Activated CD4-positive, alpha-beta T cell treated with anti-CD3 and anti-CD28 coated beads for 1 hour (primary cell): ENCODE results near the gene SLC8B1.

ENCODE experiments used
- DNase-seq: peaks from one replicate; pipeline ENCODE4 v3.0.0-alpha.2; 2020

SLC8B1 gene

GRCh38 chr12:113267621-113268020 lies 67.3 kb downstream of the SLC8B1 start:
- no peak for DNase-seq

- no peak for DNase-seq
Observed at GRCh38 chr12:113266106-113266895, 68.6 kb downstream of the SLC8B1 start.

GRCh38 chr12:113263431-113263963 lies 71.4 kb downstream of the SLC8B1 start:
- no peak for DNase-seq

GRCh38 chr12:113262710-113263109 lies 72.2 kb downstream of the SLC8B1 start:
- no peak for DNase-seq

GRCh38 chr12:113261847-113262470 lies 73.0 kb downstream of the SLC8B1 start:
- DNase-seq = no peak

DNA sequence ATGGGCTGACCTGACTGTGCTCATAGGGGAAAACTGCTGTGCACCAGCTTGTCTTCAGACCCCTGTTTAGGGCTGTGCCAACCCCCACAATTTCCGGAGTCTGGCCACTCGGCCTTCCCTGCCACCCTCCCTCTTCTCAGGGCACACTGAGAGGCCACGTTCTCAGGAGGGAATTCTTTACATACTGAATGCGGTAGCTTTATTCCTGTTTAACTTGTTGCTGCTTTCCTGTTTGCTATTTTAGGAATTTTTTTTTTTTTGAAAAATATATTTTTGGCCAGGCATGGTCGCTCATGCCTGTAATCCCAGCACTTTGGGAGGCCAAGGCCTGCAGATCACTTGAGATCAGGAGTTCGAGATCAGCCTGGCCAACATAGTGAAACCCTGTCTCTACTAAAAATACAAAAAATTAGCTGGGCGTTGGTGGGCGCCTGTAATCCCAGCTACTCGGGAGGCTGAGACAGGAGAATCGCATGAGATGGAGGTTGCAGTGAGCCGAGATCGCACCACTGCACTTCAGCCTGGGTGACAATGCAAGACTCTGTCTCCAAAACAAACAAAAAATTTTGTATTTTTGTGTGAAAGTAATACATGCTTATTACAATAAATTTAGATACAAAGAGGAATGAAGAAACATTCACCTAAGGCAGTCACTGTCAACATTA lies 74.1 kb downstream of the SLC8B1 start:
- no peak for DNase-seq

- DNase-seq = no peak
Observed at GRCh38 chr12:113260127-113260526, 74.8 kb downstream of the SLC8B1 start.

GRCh38 chr12:113257564-113257963 lies 77.3 kb downstream of the SLC8B1 start:
- DNase-seq = no peak

- DNase-seq = no peak
Observed at GRCh38 chr12:113254298-113254697, 80.6 kb downstream of the SLC8B1 start.

- no peak for DNase-seq
Observed at GRCh38 chr12:113253532-113254285, 81.2 kb downstream of the SLC8B1 start.

- no peak for DNase-seq
Observed at GRCh38 chr12:113252494-113252893, 82.4 kb downstream of the SLC8B1 start.

DNA sequence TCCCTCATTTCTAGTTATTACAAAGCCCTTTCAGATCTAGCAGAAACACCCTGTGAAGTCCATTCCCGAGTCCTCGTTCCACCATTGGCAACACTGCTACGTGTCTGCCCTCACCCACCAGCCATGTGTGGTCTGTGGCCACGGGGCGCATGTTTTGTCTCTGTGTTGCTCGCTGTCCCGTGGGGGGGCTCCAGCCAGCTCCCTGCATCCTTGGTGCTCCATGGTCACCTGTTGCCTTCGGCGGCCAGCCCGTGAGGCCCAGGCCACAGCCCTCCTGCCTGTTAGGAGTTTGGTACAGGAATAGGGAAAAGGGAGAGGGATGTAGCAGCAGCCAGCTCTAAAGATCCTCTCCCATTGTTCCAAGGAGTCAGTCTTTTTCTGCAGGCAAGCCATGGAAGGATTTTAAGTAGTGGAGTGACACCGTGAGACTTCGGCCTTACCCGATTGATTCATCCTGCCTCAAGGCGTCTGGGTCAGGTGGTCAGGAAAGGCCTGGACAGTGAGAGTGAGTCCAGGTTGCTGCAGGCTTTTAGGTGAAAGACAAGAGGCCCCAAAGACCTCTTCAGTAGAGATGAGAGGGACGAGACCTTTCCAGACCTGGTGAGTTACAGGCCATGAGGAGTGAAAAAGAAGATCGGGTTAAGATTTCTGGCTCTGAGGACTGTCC lies 83.4 kb downstream of the SLC8B1 start:
- no peak for DNase-seq

DNA sequence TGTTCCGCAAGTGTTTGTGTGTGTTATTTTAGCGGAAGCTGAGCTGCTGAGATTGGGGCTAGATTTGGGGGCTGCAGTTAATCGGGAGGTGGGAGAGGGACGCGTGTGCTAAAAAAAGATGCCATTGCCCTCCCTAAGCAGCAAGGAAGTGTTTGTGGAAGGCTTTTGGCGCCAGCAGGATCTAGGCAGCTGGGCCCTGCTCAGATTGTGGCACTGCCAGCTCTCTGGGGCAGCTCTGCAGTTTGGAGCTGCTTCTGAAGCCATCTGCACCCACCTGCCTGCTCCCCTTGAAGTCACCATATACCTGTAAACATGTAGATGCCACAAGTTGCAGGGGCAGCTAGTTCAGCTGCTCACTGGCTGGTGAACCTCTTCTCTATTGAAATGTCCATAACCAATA lies 84.9 kb downstream of the SLC8B1 start:
- no peak for DNase-seq

DNA sequence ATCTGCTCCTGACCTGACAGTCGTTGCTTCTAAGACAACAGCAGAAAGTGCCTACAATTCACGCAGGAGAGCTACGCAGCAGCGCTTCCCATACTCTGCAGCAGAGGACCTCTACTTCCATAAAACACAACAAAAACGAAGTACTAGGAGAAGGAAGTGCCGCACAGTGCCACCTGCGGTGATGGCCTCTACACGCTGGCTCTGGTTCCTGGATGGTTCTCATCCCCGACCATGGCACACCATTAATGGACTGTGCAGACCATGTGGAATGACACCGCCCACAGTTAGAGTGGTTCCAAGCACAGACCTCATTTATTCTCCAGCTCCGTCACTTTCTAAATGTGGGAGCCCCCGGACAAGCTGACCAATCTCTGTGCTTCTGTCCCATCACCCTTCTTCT lies 85.4 kb downstream of the SLC8B1 start:
- DNase-seq = no peak

- no peak for DNase-seq
Observed at GRCh38 chr12:113248842-113249435, 86.0 kb downstream of the SLC8B1 start.
